ENCODE data around the gene ARGFX.
"Not testable (repeated sequence)": the region's sequence is repeated elsewhere in the genome, so short reads cannot be mapped to it uniquely, and the experiment has no call there.

Gene ARGFX

DNA sequence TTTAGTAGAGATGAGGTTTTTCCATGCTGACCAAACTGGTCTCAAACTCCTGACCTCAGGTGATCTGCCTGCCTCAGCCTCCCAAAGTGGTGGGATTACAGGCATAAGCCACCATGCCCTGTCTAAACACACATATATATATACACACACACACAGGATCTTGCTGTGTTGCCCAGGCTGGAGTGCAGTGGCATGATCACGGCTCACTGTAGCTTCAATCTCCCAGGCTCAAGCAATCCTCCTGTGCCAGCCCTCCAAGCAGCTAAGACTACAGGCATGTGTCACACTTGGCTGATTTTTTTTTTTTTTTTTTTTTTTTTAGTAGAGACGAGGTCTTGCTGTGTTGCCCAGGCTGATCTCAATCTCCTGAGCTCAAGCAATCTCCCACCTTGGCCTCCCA, 32.2 kb downstream of the ARGFX start:
- not testable (repeated sequence) for DNase-seq (ENCODE audit: low read depth, low spot score)

DNA sequence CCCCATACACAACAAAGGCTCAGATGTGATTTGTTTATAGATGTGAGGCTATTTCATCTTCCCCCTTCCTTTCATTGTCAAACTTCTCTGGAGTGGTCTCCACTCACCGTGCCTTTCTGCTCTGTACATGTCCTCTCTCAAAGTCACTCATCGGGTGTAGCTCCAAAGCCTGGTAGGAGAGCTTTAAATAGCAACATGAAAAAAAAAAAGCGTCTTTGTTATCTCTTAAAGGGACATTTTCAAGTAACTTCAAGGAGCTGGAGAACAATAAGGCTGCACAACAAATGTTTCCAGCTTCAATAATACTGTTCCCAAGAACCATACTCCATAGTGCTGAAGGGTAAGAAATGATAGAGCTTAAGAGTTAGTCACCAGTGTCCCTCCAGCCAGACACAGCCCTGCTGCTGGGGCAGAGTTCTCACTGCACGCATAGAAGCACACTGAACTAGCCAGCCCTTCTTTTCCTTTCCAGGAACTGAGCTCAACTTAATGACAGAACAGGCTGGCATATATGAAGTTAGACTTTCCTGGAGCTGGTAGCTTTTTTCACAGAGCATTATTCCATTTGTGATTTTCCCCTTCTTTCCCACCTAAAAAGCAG, 33.6 kb downstream of the ARGFX start:
- no peak for DNase-seq (ENCODE audit: low read depth, low spot score)

DNA sequence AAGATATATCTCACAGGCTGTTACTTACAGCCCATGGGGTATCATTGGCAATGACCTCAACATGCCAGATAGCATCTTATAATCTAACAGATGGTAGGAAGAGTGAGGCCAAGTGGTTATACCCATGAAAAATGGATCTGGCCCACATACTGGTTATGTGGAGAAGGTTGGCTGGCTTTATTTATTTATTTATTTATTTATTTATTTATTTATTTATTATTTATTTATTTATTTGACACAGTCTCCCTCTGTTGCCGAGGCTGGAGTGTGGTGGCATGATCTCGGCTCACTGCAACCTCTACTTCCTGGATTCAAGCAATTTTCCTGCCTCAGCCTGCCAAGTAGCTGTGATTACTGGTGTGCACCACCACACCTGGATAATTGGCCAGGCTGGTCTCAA, 37.0 kb downstream of the ARGFX start:
- no peak for DNase-seq (ENCODE audit: low read depth, low spot score)

DNA sequence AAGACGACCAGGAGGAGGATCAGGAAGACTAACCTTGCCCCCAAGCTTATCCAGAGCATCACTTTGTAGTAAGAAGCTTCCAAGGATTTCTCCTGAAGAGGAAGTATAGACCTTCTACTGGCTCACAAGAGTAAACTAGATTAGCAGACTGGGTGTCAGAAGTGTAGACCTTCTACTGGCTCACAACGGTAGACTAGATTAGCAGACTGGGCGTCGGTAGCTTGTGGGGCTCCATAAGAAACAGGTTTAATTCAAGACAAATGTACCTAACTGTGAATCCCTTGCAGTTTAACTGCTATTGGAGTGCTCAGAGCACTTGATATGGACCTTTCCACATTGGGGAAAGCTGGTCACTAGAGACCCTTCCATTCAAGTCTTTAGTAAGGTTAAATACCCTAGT, 38.4 kb downstream of the ARGFX start:
- no peak for DNase-seq (ENCODE audit: low read depth, low spot score)
